ENCODE results near the gene SUGCT.

- no peak for TF ChIP-seq CTCF (IDR thresholded peaks at IDR 0.05)
- TF ChIP-seq SP1 (CRISPR knock-in tag; conservative IDR thresholded peaks at IDR 0.05), result no peak
- TF ChIP-seq ZNF396 (CRISPR knock-in tag; IDR thresholded peaks at IDR 0.05; ENCODE audit: borderline replicate concordance), result no peak
- TF ChIP-seq CREB1 (CRISPR knock-in tag; IDR thresholded peaks at IDR 0.05), result no peak
- no peak for TF ChIP-seq E2F4 (CRISPR knock-in tag; IDR thresholded peaks at IDR 0.05; ENCODE audit: borderline replicate concordance, low read depth)
- TF ChIP-seq TEAD1 (CRISPR knock-in tag; IDR thresholded peaks at IDR 0.05), result no peak
- TF ChIP-seq CBFB (CRISPR knock-in tag; IDR thresholded peaks at IDR 0.05; ENCODE audit: low read depth), result no peak
- TF ChIP-seq RELA (CRISPR knock-in tag; IDR thresholded peaks at IDR 0.05; ENCODE audit: borderline replicate concordance), result no peak
- TF ChIP-seq GRHL2 (CRISPR knock-in tag; IDR thresholded peaks at IDR 0.05; ENCODE audit: insufficient replicate concordance, severe bottlenecking), result no peak
Observed at GRCh38 chr7:40331915-40332314, 197.1 kb downstream of the SUGCT start.
